PC-9 (cell line): Measurements from ENCODE around the gene RARB.

Experiments used
- CTCF ChIP-seq: fragments of 200-600 bp; sonication (generic); conservative IDR thresholded peaks from 2 replicates; pipeline ENCODE4 v1.6.1; 2017; ENCODE audit warnings: mixed run types, antibody characterized with exemption, mild to moderate bottlenecking, moderate library complexity
- EZH2 ChIP-seq: fragments of 200-600 bp; sonication (generic); IDR thresholded peaks from 2 replicates; pipeline ENCODE4 v1.8.0; 2017; ENCODE audit warnings: antibody characterized with exemption, low read depth

- TF ChIP-seq CTCF: no peak
- no peak for TF ChIP-seq EZH2
These were observed 190.0 kb downstream of the RARB start for GRCh38 chr3:25618028-25618427.
